Measurements from ENCODE around the gene NKG7.
"Not testable (repeated sequence)": the region's sequence is repeated elsewhere in the genome, so short reads cannot be mapped to it uniquely, and the experiment has no call there.

NKG7 gene, protein sequence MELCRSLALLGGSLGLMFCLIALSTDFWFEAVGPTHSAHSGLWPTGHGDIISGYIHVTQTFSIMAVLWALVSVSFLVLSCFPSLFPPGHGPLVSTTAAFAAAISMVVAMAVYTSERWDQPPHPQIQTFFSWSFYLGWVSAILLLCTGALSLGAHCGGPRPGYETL

GRCh38 chr19:51372649-51373504 is at the start of gene NKG7:
Gene NKG7, minus strand, starts transcription at chr19:51372654. Its CDS starts 119 bp downstream, at chr19:51372535.
- peak in 1 of 2 donors; percentile 50 for DNase-seq (ENCODE audit: low read depth in 1 of 2, low spot score in 1 of 2)

DNA sequence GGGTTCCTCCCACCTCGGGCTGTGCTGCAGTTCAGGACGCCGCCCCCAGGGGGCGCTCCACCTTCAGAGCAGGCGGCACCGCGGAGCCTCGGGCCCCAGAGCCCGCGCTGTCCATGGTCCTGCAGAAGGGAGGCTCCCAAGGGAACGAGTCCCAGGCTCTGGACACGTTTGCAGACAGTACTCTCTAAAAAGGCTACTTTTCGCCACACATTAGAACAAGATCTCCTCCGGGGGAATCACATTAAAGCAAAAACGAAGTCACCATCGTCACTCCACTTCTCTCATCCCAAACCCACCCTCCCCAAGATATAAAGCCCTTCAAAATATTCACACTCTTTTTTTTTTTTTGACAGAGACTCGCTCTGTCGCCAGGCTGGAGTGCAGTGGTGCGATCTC is 49.6 kb upstream of the NKG7 start:
- DNase-seq (ENCODE audit: low read depth in 1 of 2, low spot score in 1 of 2): peak; percentile 74

DNA sequence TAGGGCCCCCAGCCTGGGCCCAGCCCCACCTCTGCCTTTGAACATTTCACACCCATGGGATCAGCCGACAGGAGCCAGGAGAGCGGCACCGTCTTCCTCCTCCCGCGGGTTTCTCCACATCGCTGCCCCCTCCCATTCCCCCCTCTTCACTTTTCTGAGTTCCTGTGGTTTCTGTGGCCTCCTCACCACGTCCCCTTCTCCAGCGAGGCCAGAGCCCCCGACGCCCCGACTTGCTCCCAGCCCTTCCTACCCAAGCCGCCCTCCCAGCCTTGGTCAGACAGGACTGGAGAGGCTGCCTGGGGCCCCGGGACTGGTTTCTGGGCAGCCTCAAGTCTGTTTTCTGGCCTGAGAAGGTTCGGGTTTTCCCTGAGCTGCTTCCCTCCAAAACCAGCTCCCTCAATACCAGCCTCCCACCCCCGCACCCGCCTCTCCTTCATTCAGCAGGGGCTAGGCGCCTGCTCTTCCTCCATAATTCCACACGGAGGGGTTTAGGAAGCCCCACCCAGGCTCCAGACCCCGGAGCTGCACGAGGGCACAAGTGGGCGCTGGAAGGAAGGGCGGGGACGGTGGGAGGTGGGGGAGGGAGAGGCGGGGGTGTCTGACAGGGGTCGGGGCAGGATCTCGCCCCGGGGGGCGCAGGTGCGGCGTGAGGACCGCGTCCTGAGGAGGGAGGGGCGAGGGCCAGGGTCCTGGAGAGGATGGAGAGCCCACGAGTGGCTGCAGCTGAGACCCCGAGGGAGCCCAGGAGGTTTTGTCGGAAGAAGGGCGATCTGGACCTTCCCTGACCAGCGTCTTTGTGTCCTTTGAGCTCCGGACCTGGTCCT is 49.0 kb upstream of the NKG7 start:
- no peak for DNase-seq (ENCODE audit: low read depth in 1 of 2, low spot score in 1 of 2)

- not testable (repeated sequence) for DNase-seq (ENCODE audit: low read depth in 1 of 2, low spot score in 1 of 2)
Observed at GRCh38 chr19:51420511-51420910, 48.1 kb upstream of the NKG7 start.

- DNase-seq (ENCODE audit: low read depth in 1 of 2, low spot score in 1 of 2): no peak
Observed at GRCh38 chr19:51418707-51419106, 46.3 kb upstream of the NKG7 start.

DNA sequence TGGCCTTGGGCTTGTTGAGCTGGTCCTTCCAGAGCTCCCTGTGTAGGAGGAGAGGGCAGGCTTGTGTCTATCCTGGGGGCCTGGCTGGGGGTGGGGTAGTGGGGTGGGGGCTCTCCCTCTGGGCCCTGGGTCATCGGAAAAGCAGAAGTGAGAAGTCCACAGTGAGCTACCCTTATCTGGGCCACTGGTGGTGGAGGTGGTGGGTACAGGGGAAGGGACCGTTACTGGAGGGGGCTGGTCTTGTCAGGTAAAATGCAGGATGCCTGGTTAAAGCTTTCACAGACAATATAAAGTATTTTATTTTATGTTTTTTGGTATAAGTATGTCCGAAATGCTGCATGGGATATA is 45.3 kb upstream of the NKG7 start:
- DNase-seq (ENCODE audit: low read depth in 1 of 2, low spot score in 1 of 2): no peak

DNA sequence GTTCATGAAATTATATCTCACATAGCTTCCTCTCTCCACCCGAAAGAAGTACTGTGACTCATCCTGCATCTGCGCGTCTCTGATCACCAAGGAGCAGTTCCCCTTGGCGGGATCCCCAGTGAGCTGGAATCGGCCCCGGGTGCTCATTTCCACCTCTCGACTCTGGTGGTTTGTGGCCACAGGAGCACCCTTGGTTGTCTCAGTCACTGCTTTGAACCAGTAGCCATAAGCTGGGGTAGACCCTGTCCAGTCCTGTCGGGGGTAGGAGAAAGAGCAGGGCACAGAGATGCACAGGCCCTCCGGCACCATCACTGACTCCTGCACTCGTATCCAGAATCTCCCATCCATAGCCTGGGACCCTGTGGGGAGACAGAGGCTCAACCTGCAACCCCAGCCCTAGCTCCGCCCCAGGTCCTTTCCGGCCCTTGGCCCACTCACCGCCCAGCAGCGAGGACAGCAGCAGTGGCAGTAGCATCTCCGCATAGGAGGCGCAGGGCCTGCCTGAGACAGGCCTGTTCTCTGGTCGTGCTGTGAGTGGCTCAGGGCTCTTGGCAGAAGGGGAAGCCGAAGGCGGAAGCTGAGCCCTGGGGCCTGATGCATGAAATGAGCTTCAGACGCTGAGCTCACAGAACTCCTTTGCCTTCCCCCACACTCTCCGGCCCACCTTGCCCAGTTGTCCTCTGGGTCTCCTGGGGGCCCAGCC is 44.8 kb upstream of the NKG7 start, which contains the start of gene SIGLEC10:
Gene SIGLEC10 (minus strand): TSS at position 536 of the 703 bp plus-strand sequence. CDS start 61 bp downstream, at position 475.
- no peak for DNase-seq (ENCODE audit: low read depth in 1 of 2, low spot score in 1 of 2)

GRCh38 chr19:51416422-51416821 is 44.0 kb upstream of the NKG7 start:
- DNase-seq (ENCODE audit: low read depth in 1 of 2, low spot score in 1 of 2): not testable (repeated sequence)

GRCh38 chr19:51415187-51415586 is 42.7 kb upstream of the NKG7 start:
- DNase-seq (ENCODE audit: low read depth in 1 of 2, low spot score in 1 of 2): no peak

DNA sequence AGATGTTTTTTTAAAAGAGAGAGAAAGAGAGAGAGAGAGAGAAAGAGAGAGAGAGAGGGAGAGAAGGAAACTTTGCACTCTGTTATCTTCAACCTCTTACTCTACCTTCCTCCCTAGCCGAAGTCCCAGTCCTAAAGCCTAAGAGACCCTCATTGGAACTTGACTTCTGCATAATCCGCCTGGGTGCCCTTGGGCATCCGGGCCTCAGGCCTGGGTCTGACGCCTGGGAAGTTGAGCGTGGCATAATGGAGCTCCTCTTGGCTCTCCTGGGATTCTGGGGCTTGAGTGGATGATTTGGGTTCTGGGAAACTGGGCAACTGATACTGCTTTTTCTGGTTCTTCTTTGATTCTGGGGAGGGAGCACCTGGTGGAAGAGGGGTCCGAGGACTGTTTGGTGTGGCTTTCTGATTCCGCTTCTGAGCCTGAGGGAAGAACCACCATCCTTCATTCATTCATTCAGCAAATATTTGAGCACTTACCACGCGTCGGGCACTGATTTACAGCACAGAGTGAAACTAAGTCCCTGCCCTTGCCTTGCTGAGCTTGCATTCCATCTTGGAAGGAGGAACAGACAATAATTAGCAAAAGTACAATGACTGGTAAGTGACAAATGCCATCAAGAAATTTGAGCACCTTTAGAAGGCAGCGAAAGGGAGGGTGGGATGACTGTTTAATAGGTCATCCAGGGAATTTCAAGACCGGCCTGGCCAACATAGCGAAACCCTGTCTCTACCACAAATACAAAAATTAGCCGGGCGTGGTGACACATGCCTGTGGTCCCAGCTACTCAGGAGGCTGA is 38.7 kb upstream of the NKG7 start:
- no peak for DNase-seq (ENCODE audit: low read depth in 1 of 2, low spot score in 1 of 2)

DNA sequence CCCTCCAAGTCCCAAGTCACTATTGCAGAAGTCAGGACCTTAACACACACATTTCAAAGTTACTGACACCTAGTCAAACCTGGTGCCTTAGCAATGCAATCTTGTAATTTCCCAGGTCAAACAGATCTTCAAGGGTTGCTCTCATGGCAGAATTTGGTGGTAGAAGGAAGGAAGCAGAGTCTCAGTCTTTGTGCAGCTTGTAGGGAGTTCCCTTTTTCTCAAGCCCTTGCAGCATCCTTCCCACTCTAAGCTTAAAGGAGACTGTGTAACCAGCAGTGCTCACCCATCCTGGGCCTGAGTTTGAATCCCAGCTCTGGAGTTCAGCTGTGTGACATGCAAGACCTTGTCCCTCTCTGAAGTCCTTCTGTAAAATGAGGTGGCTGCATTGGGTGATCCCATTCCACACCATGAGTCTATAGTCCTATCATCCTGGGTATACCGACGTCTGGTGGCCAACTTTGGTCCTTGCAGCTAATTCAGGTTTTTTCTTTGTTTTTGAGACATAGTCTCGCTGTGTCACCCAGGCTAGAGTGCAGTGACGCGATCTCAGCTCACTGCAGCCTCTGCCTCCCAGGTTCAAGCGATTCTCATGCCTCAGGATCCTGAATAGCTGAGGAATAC is 35.2 kb upstream of the NKG7 start:
- DNase-seq (ENCODE audit: low read depth in 1 of 2, low spot score in 1 of 2): no peak

DNA sequence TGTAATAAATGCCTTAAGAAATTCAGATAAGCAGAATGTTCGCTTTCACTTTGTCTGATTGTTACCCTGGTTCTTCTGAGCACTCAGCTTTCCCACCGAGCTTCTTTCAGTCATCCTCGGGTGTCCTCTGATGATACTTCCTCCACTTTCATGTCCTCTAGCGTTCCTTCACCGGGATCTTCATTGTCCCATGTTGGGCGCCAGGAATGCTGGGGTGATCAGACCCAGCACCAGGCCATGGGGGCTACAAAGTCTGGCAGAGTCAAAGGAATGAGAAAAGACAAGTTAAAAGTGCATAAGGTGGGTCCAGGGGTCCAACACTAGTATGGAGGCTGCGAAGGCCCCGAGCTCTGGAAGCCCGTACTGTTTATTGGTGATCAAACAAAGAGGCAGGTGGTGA is 29.7 kb upstream of the NKG7 start:
- no peak for DNase-seq (ENCODE audit: low read depth in 1 of 2, low spot score in 1 of 2)

- not testable (repeated sequence) for DNase-seq (ENCODE audit: low read depth in 1 of 2, low spot score in 1 of 2)
Observed at GRCh38 chr19:51399936-51400335, 27.5 kb upstream of the NKG7 start.

GRCh38 chr19:51399231-51399630 is 26.8 kb upstream of the NKG7 start:
- no peak for DNase-seq (ENCODE audit: low read depth in 1 of 2, low spot score in 1 of 2)

DNA sequence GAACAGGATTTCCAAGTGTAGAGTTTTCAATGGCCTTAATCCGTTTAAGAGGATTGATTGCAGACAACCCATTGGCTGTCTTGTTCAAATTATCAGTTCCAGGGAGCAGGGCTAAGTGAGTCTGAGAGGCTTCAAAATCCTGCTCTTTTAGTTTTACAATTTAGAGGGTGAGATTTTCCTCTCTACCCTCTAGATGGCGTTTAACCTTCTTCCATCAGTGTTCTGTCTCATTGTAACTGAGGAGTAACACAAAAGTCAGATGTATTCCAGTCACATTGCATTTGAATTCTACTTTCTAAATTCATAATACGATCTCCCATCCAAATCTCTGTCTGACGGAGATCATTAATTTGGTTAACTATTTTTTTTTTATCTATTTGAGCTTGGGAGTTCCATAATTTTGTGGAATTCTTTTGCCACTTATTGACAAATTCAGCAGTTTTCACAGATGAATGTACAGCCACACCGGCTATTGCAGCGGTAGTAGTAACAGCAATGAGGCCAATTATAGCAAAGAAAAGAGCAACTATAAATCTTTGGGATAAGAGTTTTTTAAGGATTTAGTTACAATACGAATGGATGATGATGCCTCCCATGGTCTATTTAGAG is 25.7 kb upstream of the NKG7 start:
- DNase-seq (ENCODE audit: low read depth in 1 of 2, low spot score in 1 of 2): no peak

DNA sequence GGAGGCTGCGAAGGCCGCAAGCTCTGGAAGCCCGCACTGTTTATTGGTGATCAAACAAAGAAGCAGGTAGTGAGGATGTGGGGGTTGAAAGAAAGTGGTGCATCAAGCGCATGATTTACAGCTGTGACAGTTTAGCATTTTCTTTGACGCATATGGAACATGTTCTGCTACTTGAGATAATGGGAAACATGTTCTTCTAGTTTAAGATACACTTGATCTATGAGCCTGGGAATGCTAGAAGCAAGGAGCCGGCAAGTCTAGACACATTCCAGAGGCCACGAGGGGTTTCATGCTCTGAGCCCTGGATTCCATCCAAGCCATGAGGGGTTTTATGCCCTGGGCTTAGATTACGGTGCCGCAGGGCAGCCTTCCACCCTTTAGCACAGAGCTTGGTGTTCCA is 25.0 kb upstream of the NKG7 start:
- DNase-seq (ENCODE audit: low read depth in 1 of 2, low spot score in 1 of 2): not testable (repeated sequence)

DNA sequence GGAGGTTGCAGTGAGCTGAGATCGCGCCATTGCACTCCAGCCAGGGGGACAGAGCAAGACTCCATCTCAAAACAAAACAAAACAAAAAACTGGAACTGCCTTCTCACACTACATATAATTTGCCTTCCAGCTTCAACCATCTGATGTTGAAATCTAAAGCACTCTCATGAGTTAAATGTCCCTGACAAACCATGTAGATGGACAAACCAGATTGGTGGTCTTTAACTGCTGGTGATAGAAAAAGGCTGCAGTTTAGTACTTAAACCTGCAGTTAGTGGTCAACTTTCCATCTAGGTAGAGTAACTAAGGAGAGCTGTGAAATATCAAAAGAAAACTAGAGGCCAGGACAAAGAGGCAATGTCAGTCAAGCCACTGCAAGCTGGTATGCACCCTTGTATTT is 23.7 kb upstream of the NKG7 start:
- DNase-seq (ENCODE audit: low read depth in 1 of 2, low spot score in 1 of 2): no peak

- peak; percentile 65 to 76 for DNase-seq (ENCODE audit: low read depth in 1 of 2, low spot score in 1 of 2)
Observed at GRCh38 chr19:51394050-51394836, 21.8 kb upstream of the NKG7 start.

DNA sequence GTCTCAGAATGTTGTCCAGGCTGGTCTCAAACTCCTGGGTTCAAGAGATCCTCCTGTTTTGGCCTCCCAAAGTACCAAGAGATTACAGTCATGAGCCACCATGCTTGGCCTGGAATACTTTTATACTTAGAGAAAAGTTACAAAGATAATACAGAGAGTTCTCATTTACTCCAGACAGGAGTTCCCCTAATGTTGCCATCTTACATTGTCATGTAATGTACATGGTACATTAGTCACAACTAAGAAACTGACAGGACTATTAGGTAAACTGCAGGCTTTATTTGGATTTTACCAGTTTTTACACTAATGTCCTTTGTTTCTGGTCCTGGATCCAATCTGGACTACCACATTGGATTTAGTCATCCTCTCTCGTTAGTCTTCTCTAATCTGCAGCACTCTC is 20.2 kb upstream of the NKG7 start:
- no peak for DNase-seq (ENCODE audit: low read depth in 1 of 2, low spot score in 1 of 2)

Data from activated T-helper 1 cell treated with anti-CD3 and anti-CD28 coated beads, Interleukin-2, amount 50 U/mL, for 16 hours (primary cell).